ENCODE measurements around the gene URB1.

DNA sequence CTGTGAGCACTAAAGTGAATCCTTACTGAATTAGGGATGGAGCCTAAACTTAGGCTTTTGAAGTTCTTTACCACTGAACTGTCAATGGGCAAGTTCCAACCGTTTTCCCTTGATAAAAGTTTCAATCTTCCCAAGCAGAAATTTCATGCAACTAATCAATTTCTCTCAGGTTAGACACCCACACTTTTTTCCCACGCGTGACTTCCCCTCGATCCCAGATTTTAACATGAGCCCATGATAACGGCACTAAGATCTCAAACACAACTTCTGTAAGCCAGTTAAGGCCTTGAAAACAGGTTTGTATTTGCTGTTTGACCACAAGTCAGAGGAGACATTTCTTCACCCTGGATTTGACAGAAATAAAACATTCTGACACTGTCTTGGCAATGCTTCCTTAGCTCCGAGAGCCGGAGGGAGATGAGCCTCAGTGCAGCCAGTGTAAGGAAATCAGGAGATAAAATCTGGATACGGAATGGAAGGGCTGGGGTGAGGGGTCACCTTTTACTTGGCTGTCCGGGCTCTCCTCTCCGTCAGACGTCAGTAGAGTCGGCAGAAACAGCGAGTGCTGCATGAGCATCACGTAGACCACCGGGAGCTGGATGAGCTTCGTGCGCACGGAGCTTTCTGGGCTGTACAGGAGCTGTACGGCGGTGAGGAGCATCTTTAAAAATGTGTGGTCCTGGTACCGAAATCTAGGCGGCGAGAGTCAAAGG is 54.4 kb downstream of the URB1 start:
- TF ChIP-seq, protein P1, sequence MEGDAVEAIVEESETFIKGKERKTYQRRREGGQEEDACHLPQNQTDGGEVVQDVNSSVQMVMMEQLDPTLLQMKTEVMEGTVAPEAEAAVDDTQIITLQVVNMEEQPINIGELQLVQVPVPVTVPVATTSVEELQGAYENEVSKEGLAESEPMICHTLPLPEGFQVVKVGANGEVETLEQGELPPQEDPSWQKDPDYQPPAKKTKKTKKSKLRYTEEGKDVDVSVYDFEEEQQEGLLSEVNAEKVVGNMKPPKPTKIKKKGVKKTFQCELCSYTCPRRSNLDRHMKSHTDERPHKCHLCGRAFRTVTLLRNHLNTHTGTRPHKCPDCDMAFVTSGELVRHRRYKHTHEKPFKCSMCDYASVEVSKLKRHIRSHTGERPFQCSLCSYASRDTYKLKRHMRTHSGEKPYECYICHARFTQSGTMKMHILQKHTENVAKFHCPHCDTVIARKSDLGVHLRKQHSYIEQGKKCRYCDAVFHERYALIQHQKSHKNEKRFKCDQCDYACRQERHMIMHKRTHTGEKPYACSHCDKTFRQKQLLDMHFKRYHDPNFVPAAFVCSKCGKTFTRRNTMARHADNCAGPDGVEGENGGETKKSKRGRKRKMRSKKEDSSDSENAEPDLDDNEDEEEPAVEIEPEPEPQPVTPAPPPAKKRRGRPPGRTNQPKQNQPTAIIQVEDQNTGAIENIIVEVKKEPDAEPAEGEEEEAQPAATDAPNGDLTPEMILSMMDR (conservative IDR thresholded peaks at IDR 0.05; ENCODE audit: low read length), result no peak
- no peak for TF ChIP-seq EZH2phosphoT487 (IDR thresholded peaks at IDR 0.05; ENCODE audit: borderline replicate concordance, low read depth, low read length)
